Panc1 (cell line): ENCODE measurements around the gene PPP6R2. TPM values are rescaled to one million over a fixed set of nuclear protein-coding genes. Genes with fewer than 3 reads are reported as not detected.

Source experiments
- ATAC-seq: fragments of 200-7000 bp; cut with Tn5 transposase; 2 replicates; pipeline ENCODE4 v1.9.1; 2020; ENCODE audit warnings: mild to moderate bottlenecking, moderate library complexity
- BruUV-seq: library from RNA; stranded (reverse); fragments of 400-500 nt; replicated peaks from 2 replicates; lab custom pipeline; 2021; lab: Mats Ljungman, UMichigan
- CTCF ChIA-PET: fragments of 300-600 bp; sonication (Branson Sonifier 250); formaldehyde crosslinking; loops from one replicate; lab custom pipeline; 2022; ENCODE audit warnings: antibody characterized with exemption; lab: Charles Lee
- POLR2A ChIA-PET: fragments of 300-600 bp; sonication (Branson Sonifier 250); formaldehyde crosslinking; loops from one replicate; lab custom pipeline; 2022; ENCODE audit warnings: antibody characterized with exemption; lab: Charles Lee
- DNase-seq: peaks from one replicate; pipeline ENCODE4 v3.0.0-alpha.2; 2010; ENCODE audit warnings: low read depth, low spot score
- H3K27ac ChIP-seq: 2 replicates; pipeline ENCODE4 v1.5.1; 2011; ENCODE audit warnings: mild to moderate bottlenecking, low read length, inconsistent platforms
- H3K27me3 ChIP-seq: fragments of 200-500 bp; sonication (Bioruptor generic); 2 replicates; pipeline ENCODE4 v1.6.0; 2014; ENCODE audit warnings: low read length, inconsistent platforms; ENCODE audit not compliant: control insufficient read depth, insufficient read depth
- H3K36me3 ChIP-seq: fragments of 200-500 bp; sonication (Bioruptor generic); 2 replicates; pipeline ENCODE4 v1.5.1; 2014; ENCODE audit warnings: inconsistent platforms, mild to moderate bottlenecking, low read length, moderate library complexity; ENCODE audit not compliant: control insufficient read depth, insufficient read depth
- H3K4me1 ChIP-seq: 2 replicates; pipeline ENCODE4 v1.5.1; 2011; ENCODE audit warnings: inconsistent platforms, mild to moderate bottlenecking, low read length, moderate library complexity; ENCODE audit not compliant: control insufficient read depth, insufficient read depth
- H3K4me3 ChIP-seq, 2 experiments: 2 replicates each; pipeline ENCODE4 v1.5.1; 2011 to 2012; ENCODE audit warnings: low read depth in 2 of 2, low read length in 2 of 2, mild to moderate bottlenecking in 2 of 2, inconsistent platforms in 1 of 2, moderate library complexity in 1 of 2
- H3K9me3 ChIP-seq: fragments of 200-500 bp; sonication (Bioruptor generic); 2 replicates; pipeline ENCODE4 v1.5.1; 2014; ENCODE audit warnings: low read depth, mild to moderate bottlenecking, inconsistent platforms, low read length, moderate library complexity; ENCODE audit not compliant: control insufficient read depth, insufficient read depth
- POLR2AphosphoS5 ChIP-seq: IDR thresholded peaks from 2 replicates; pipeline ENCODE4 v1.6.1; 2012; ENCODE audit warnings: mild to moderate bottlenecking, low read depth, low read length, moderate library complexity
- SIN3A ChIP-seq: IDR thresholded peaks from 2 replicates; pipeline ENCODE4 v1.6.1; 2012; ENCODE audit warnings: low read depth, mild to moderate bottlenecking, low read length, moderate library complexity, borderline replicate concordance; ENCODE audit not compliant: insufficient read depth
- TCF7L2 ChIP-seq: IDR thresholded peaks from 2 replicates; pipeline ENCODE4 v1.6.1; 2011; ENCODE audit warnings: mild to moderate bottlenecking, low read depth, low read length, inconsistent platforms
- in situ Hi-C: cut with HindIII; loops from 2 replicates; pipeline ENCODE4 v1.10.0; 2016; ENCODE audit warnings: low sequenced_read_pairs, low pct_unique_long_range_greater_than_20kb
- intact Hi-C: fragments of 100-400 bp; cut with micrococcal nuclease; formaldehyde crosslinking; loops from one replicate; pipeline ENCODE4 v1.10.0; 2022; ENCODE audit not compliant: unreplicated experiment
- total RNA-seq: library from RNA; stranded (reverse); gene quantifications from one replicate; pipeline ENCODE4 v1.2.1, GENCODE V29; 2021; ENCODE audit not compliant: unreplicated experiment
- TF ChIP-seq, protein P1 (sequence below): fragments of 450-650 bp; IDR thresholded peaks from 2 replicates; pipeline ENCODE4 v1.5.1; 2017; ENCODE audit warnings: mild to moderate bottlenecking
- TF ChIP-seq, protein P2 (sequence below), 2 experiments: IDR thresholded peaks; 2 replicates each; pipeline ENCODE4 v1.6.1; 2011 to 2012; ENCODE audit warnings: low read depth in 2 of 2, control low read depth in 1 of 2, low read length in 1 of 2, mild to moderate bottlenecking in 1 of 2, moderate library complexity in 1 of 2; ENCODE audit not compliant: insufficient read depth in 1 of 2

PPP6R2 gene
- total RNA-seq, 1 experiment from 2014 or later = 52.8 TPM

DNA sequence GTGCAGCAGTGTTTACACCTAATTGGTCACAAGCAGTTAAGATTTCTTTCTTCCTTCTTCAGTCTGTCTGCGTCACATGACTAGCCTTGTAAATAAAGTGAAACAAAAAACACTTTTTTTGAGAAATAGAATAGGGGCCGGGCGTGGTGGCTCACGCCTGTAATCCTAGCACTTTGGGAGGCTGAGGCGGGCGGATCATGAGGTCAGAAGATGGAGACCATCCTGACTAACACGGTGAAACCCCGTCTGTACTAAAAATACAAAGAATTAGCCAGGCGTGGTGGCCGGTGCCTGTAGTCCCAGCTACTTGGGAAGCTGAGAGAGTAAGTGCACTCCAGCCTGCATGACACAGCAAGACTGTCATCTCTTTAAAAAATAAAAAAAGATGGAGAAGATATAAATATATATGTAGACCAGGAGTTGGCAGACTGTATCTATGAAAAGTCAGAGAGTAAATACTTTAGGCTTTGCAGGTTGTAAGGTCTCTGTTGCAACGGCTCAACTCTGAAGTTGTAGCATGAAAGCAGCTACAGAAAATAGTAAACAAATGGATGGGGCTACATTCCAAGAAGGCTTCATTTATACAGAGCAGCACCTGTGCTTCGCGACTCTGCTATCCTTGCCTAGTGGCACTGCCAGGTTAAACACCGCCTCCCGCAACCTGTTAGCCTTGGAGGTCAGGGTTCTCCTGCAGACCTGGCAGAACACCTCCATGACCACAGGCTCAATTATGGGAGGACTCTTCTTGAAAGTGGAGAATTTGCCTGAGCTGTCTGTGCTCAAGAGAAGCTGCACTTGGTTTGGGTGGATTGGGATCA, 55.9 kb downstream of the PPP6R2 start:
- intact Hi-C loops = no loop called here

DNA sequence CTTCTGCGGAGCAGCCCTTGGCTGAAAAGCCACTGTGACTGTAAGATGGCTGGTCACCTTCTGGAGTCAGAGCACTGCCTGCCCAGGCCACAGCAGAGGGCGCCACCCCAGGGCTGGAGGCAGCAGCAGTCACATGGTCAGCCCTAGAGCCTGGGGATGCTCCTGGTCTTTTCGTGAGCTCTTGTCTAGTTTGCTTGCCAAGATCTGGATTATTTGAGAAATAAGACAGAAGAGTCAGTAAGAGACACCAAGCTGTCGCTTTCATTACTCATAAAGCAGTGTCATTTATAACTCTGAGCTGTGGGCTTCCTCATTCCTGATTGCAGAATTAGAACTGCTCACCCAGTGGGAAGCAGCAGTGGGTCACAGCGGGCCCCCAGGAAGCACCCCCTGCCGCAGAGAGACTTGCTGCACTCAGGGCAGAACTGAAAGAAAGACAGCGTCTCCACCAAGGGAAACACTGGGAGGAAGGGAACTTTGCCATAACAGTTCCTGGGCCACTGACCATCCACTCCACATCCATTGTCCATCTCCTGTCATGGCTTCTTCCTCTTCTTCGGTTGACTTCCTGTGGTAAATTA, 56.7 kb downstream of the PPP6R2 start:
- DNase-seq (no peak), ATAC-seq (peak; percentile 83)
- H3K27ac ChIP-seq = no peak overlapping the region
- no TSS peak for BruUV-seq
- in situ Hi-C loops = no loop called here
- intact Hi-C loops = no loop called here
- POLR2A ChIA-PET = no interaction called here
- H3K4me1 ChIP-seq = peaks cover 12% of the 10 kb centered on the region
- CTCF ChIA-PET = no interaction called here
- H3K9me3 ChIP-seq = no peaks in the 10 kb centered on the region
- H3K4me3 ChIP-seq = no peak overlapping the region
- TF ChIP-seq, protein P1, sequence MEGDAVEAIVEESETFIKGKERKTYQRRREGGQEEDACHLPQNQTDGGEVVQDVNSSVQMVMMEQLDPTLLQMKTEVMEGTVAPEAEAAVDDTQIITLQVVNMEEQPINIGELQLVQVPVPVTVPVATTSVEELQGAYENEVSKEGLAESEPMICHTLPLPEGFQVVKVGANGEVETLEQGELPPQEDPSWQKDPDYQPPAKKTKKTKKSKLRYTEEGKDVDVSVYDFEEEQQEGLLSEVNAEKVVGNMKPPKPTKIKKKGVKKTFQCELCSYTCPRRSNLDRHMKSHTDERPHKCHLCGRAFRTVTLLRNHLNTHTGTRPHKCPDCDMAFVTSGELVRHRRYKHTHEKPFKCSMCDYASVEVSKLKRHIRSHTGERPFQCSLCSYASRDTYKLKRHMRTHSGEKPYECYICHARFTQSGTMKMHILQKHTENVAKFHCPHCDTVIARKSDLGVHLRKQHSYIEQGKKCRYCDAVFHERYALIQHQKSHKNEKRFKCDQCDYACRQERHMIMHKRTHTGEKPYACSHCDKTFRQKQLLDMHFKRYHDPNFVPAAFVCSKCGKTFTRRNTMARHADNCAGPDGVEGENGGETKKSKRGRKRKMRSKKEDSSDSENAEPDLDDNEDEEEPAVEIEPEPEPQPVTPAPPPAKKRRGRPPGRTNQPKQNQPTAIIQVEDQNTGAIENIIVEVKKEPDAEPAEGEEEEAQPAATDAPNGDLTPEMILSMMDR = no peak; the same call in 1 of the 2 replicates
- TF ChIP-seq TCF7L2 (no peak), POLR2AphosphoS5 (no peak), SIN3A (no peak)
- TF ChIP-seq, protein P2, sequence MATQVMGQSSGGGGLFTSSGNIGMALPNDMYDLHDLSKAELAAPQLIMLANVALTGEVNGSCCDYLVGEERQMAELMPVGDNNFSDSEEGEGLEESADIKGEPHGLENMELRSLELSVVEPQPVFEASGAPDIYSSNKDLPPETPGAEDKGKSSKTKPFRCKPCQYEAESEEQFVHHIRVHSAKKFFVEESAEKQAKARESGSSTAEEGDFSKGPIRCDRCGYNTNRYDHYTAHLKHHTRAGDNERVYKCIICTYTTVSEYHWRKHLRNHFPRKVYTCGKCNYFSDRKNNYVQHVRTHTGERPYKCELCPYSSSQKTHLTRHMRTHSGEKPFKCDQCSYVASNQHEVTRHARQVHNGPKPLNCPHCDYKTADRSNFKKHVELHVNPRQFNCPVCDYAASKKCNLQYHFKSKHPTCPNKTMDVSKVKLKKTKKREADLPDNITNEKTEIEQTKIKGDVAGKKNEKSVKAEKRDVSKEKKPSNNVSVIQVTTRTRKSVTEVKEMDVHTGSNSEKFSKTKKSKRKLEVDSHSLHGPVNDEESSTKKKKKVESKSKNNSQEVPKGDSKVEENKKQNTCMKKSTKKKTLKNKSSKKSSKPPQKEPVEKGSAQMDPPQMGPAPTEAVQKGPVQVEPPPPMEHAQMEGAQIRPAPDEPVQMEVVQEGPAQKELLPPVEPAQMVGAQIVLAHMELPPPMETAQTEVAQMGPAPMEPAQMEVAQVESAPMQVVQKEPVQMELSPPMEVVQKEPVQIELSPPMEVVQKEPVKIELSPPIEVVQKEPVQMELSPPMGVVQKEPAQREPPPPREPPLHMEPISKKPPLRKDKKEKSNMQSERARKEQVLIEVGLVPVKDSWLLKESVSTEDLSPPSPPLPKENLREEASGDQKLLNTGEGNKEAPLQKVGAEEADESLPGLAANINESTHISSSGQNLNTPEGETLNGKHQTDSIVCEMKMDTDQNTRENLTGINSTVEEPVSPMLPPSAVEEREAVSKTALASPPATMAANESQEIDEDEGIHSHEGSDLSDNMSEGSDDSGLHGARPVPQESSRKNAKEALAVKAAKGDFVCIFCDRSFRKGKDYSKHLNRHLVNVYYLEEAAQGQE (IDR thresholded peaks at IDR 0.05; ENCODE audit: insufficient read depth in 1 of 2, low read depth in 2 of 2, low read length in 1 of 2) = no peak
- H3K36me3 ChIP-seq = no peaks in the 10 kb centered on the region; the same call in 1 of the 2 replicates
- no peaks in the 10 kb centered on the region for H3K27me3 ChIP-seq

More for the DNA sequence above, 55.9 kb downstream of the PPP6R2 start:
- CTCF ChIA-PET = interaction anchor here (0.7 kb wide), 1 partner anchor 72 kb away, joined by 8 read pairs; no protein-coding TSS in a partner anchor
- POLR2A ChIA-PET = no interaction called here
- in situ Hi-C loops = no loop called here
- Histone ChIP-seq H3K27ac (no peak overlapping the region), H3K36me3 (no peaks in the 10 kb centered on the region; the same call in 1 of the 2 replicates), H3K4me3 (no peak overlapping the region), H3K9me3 (no peaks in the 10 kb centered on the region), H3K4me1 (peaks cover 12% of the 10 kb centered on the region), H3K27me3 (no peaks in the 10 kb centered on the region)
- 0 out of 2 replicates have a peak, but pooled peaks have one; percentile 39 for ATAC-seq
- no peak for DNase-seq
- no TSS peak for BruUV-seq
- TF ChIP-seq, protein P1 = no peak
- TF ChIP-seq SIN3A (no peak), TCF7L2 (no peak), POLR2AphosphoS5 (no peak)
- TF ChIP-seq, protein P2 (IDR thresholded peaks at IDR 0.05; ENCODE audit: insufficient read depth in 1 of 2, low read depth in 2 of 2, low read length in 1 of 2) = no peak
